IPS-18c (cell line): ENCODE results near the gene SLC4A3.
A peak's percentile ranks its signal among the peaks of the same experiment; 100 is the strongest.

Source experiments
- H3K4me3 ChIP-seq: 2 replicates; pipeline ENCODE4 v1.7.0; 2013; ENCODE audit warnings: low read depth, mild to moderate bottlenecking, low read length, moderate library complexity; ENCODE audit not compliant: insufficient read depth
- H3K9me3 ChIP-seq: one replicate; pipeline ENCODE4 v1.6.1; 2013; ENCODE audit warnings: mild to moderate bottlenecking, low read length, moderate library complexity; ENCODE audit not compliant: control insufficient read depth, insufficient read depth

The SLC4A3 gene

DNA sequence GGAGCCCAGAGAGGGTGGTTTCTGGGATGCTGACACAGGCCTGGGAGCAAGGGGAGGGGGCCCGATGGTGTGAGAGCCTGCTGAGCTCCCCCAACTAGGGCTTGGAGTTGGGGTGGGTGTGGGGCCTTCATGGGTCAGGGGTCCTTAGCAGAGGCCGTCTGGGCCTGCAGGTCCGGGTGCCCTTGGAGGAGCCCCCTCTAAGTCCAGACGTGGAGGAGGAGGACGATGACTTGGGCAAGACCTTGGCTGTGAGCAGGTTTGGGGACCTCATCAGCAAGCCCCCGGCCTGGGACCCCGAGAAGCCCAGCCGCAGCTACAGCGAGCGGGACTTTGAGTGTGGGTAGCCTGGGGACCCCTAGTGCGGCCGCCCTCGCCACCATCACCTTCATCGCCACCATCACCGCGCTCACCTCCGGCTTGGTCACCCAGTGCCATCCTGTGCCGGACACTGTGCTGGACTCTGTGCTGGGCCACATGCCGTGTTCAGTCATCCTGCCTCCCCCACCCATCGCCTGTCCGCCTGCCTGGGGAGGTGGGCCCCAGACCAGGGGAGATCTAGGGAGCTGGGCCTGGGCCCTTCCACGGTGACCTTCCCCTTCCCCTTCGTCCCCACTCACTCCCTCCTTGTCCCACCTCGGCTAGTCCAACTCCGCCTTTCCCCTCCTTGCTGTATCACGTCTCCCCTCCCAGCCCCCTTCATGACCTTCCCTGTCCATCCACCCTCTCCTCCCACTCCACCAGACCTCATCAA is 980 bp downstream of the SLC4A3 start:
- H3K4me3 ChIP-seq: peak overlapping the region; percentile 55
- no peaks in the 10 kb centered on the region for H3K9me3 ChIP-seq

- no peaks in the 10 kb centered on the region for H3K9me3 ChIP-seq
- H3K4me3 ChIP-seq: no peak overlapping the region
These were observed 1.8 kb downstream of the SLC4A3 start for GRCh38 chr2:219628986-219629901.

DNA sequence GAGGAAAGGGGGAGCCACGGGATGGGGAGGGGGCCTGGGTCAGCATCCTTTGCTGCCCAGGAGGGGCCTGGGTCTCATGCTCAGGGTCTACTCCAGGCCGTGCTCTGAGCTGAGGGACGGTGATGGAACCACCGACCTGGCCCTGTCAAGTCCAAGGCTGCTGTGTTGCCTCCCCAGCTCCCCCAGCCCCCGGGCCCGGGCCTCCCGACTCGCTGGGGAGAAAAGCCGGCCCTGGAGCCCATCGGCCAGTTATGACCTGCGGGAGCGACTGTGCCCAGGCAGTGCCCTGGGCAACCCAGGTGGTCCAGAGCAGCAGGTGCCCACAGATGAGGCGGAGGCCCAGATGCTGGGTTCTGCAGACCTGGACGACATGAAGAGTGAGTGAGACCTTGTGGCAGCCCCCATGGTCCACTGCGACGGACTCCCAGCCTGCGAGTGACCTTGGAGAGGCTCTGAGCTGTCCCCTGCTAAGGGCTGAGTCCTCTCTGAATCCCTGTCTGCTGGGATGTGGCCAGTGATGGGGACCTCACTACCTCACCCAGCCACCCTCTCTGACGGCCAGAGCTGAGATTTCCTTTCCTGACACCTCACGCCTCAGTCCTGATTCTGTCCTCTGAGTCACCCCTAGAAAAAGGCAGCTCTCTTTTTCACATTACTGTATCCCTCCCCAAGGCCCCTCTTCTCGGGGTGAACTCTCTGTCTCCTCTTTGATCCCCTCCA is 2.7 kb downstream of the SLC4A3 start:
- Histone ChIP-seq H3K4me3 (no peak overlapping the region), H3K9me3 (no peaks in the 10 kb centered on the region)

DNA sequence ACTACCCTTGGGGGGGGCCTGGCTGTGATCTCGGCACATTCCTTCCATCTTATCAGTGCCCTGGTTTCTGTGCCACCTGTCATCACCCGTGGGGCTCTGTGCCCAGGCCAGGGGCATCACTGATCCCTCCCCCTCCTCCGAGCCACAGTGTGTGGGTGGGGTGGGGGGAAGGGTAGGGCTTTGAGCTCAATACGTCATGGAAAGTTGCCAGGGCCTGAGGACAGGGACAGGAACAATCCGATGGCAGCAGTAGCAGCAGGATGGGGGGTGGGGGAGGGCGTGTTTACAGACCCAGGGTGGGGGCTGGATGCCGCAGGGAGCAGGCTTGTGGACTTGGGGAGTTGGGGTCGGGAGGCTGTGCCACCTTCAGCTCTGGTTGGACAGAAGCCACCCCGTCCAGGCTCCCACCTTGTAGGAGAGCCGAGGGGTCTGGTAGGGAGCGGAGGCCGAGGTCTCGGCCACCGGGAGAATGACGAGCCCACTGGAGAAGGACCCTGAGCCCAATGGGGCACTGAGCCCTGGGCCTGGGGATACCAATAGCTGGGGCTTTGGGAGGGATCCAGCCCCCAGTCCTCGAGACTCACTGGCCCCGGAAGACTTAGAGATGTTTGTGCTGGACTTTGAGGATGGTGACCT is 3.5 kb downstream of the SLC4A3 start:
- H3K4me3 ChIP-seq: no peak overlapping the region
- no peaks in the 10 kb centered on the region for H3K9me3 ChIP-seq

GRCh38 chr2:219631406-219631891 is 4.0 kb downstream of the SLC4A3 start:
- H3K4me3 ChIP-seq: no peak overlapping the region
- H3K9me3 ChIP-seq: no peaks in the 10 kb centered on the region

DNA sequence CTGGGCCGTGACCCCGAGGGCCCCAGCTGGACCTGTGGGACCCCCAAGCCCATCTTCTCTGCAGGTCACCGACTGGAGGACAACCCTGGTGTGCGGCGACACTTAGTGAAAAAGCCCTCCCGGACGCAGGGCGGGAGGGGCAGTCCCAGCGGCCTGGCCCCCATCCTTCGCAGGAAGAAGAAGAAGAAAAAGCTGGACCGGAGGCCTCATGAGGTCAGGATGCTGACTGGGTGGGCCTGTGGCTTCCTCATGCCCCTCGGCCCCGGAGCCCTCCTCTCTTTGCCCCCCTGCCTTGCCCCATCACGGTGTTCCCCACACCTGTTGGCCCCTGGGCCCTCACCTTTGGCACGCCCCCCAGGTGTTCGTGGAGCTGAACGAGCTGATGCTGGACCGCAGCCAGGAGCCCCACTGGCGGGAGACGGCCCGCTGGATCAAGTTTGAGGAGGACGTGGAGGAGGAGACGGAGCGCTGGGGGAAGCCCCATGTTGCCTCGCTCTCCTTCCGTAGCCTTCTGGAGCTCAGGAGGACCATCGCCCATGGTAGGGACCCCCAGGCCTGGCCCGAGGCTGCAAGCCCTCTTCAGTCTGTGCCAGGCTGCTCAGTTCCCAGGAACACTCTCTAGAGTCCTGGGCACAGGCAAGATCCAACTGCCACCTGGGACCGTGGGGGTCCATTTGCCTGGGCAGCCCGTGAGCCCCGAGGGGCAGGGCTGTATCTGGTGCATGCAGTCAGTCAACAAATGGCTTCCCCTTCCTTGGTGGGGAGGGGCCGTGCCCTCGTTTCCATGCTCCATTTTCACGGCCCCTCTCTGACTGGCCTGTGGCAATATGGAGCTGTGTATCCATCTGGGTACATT is 4.7 kb downstream of the SLC4A3 start:
- H3K4me3 ChIP-seq: no peak overlapping the region
- H3K9me3 ChIP-seq: no peaks in the 10 kb centered on the region

- no peak overlapping the region for H3K4me3 ChIP-seq
- no peaks in the 10 kb centered on the region for H3K9me3 ChIP-seq
These were observed 5.3 kb downstream of the SLC4A3 start for GRCh38 chr2:219632760-219633105.

- Histone ChIP-seq H3K4me3 (no peak overlapping the region), H3K9me3 (no peaks in the 10 kb centered on the region)
These were observed 6.0 kb downstream of the SLC4A3 start for GRCh38 chr2:219633276-219634065.

DNA sequence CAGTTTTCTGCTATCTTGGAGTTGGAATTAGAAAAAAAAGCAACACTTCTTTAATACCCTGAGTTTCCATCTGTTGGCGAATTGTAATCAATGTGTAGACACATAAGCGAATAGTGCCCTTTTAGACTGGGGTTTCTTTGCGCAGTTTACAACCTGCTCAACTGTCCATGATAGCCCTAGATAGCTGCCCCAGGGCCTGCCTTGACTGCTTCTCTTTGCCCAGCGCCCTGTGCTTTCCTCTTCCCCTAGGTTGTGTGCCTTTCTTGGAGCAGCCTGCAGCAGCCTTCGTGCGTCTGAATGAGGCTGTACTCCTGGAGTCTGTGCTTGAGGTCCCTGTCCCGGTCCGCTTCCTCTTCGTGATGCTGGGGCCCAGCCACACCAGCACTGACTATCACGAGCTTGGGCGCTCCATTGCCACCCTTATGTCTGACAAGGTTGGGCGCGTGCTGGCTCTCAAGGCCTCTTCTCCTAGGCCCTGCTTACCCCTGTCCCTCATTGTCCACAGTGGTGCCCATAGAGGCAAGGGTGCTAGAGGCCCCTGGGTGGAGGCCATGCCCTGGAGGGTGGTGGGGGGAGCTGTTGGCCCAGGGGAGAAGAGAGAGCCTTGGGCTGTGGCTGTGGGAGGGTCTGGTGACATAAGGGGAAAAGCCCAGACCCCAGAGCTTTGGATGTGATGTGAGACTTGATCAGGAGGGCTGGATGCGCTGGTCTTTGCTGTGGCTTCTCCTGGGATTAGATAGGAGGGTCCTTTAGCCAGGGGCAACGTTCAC is 6.9 kb downstream of the SLC4A3 start:
- Histone ChIP-seq H3K4me3 (no peak overlapping the region), H3K9me3 (no peaks in the 10 kb centered on the region)

DNA sequence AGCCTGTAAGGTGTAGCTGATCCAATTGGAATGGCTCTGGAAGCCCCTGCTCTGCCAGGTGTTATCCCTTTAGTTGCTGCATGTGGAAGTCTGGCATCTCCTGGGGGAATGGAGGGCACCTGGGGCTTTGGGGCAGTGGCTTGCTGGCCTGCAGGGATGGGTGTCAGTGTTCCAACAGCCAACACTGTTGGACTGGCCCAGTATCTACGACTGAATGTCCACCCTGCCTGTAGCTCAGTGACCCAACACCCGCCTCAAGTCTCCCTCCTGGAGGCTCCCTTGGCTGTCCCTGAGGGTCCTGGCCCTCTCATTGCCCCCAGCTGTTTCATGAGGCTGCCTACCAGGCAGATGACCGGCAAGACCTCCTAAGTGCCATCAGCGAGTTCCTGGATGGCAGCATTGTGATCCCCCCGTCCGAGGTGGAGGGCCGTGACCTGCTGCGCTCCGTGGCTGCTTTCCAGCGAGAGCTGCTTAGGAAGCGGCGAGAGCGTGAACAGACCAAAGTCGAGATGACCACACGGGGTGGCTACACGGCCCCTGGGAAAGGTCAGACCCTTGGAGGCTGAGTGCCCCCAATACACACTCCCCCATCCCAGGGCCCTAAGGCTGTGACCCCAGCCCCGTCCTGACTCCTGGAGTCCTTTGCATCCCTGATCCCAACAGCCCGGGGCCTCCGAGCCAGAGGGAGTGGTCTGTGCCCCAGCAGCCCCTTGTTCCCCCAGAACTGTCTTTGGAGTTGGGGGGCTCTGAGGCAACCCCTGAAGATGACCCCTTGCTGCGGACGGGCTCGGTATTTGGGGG is 7.7 kb downstream of the SLC4A3 start:
- H3K4me3 ChIP-seq: no peak overlapping the region

GRCh38 chr2:219636144-219636915 is 8.9 kb downstream of the SLC4A3 start:
- Histone ChIP-seq H3K9me3 (no peaks in the 10 kb centered on the region), H3K4me3 (no peak overlapping the region)

More for the DNA sequence above, 7.7 kb downstream of the SLC4A3 start:
- no peaks in the 10 kb centered on the region for H3K9me3 ChIP-seq

- Histone ChIP-seq H3K9me3 (no peaks in the 10 kb centered on the region), H3K4me3 (no peak overlapping the region)
These were observed 9.8 kb downstream of the SLC4A3 start for GRCh38 chr2:219636941-219637841.

DNA sequence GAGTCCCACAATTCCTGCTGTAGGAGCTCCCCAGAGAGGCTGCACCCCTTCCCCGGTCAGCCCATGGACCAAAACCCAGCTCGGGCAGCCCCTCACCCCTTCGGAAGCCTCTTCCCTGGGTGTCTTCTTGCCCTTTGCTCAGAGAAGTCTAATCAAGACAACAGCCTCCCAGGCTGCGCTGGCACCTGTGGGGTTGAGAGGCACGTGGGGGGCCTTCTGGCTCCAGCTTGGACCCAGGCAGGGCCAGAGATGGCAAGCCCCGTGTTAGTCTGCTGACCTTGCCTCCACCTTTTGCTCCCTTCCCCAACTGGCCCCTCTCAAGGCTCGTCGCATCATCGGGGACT is 10.4 kb downstream of the SLC4A3 start:
- Histone ChIP-seq H3K4me3 (no peak overlapping the region), H3K9me3 (no peaks in the 10 kb centered on the region)
